Epithelial cell of esophagus (primary cell): ENCODE results near the gene LHFPL3.

Source experiments
- DNase-seq: peaks from one replicate; pipeline ENCODE4 v3.0.0; 2010; ENCODE audit warnings: low read depth
- H3K4me3 ChIP-seq: 2 replicates; pipeline ENCODE4 v1.5.1; 2011; ENCODE audit warnings: mild to moderate bottlenecking, low read length, control low read depth
- CTCF ChIP-seq: IDR thresholded peaks from 2 replicates; pipeline ENCODE4 v1.5.1; 2011; ENCODE audit warnings: low read depth, mild to moderate bottlenecking, low read length, control low read depth, inconsistent platforms; ENCODE audit not compliant: insufficient read depth; ENCODE audit errors: missing control alignments

Gene LHFPL3

DNA sequence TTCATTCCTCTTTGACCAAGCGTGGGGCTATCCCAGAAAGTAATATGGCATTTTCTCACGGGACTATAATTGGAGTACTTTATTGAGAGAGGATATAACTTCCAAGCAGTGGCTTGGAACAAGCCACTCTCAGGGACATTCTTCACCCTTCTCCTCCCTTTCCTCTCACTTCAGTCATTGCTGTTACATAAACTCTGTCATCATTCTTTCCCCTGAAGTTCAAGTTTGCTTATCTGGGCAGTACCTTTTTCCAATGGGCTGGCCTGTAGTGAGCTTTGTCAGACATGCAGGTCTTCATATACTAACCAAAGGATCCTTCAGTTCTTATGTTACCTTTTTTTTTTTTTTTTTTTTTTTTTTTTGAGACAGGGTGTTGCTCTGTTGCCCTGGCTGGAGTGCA lies 626.9 kb downstream of the LHFPL3 start:
- TF ChIP-seq CTCF, result no peak
- no peak overlapping the region for H3K4me3 ChIP-seq
- no peak for DNase-seq
